PFSK-1 (cell line): ENCODE results near the gene NUP210L.

Experiments used
- FOXP2 ChIP-seq: optimal IDR thresholded peaks from 2 replicates; pipeline ENCODE3; 2011; ENCODE audit warnings: borderline replicate concordance, control low read depth, inconsistent platforms; ENCODE audit not compliant: insufficient read depth; ENCODE audit errors: extremely low read length, extremely low read depth
- POLR2AphosphoS5 ChIP-seq: IDR thresholded peaks from 2 replicates; pipeline ENCODE4 v1.6.1; 2012; ENCODE audit warnings: low read depth, mild to moderate bottlenecking, control low read depth, low read length, moderate library complexity
- REST ChIP-seq, 2 experiments: IDR thresholded peaks; 2 replicates each; pipeline versions ENCODE4 v1.6.1 to v1.8.0; 2011 to 2012; ENCODE audit warnings: low read depth in 2 of 2, low read length in 2 of 2, control low read depth in 1 of 2, inconsistent platforms in 1 of 2, mild to moderate bottlenecking in 1 of 2, moderate library complexity in 1 of 2; ENCODE audit not compliant: insufficient read depth in 1 of 2
- SIN3A ChIP-seq: IDR thresholded peaks from 2 replicates; pipeline ENCODE4 v1.6.1; 2012; ENCODE audit warnings: mild to moderate bottlenecking, low read length, moderate library complexity, borderline replicate concordance; ENCODE audit not compliant: insufficient read depth
- TAF1 ChIP-seq: IDR thresholded peaks from 2 replicates; pipeline ENCODE4 v1.6.1; 2012; ENCODE audit warnings: low read length, control low read depth, borderline replicate concordance; ENCODE audit not compliant: insufficient read depth

Gene NUP210L

GRCh38 chr1:154141240-154141639, 13.6 kb downstream of the NUP210L start:
- TF ChIP-seq POLR2AphosphoS5 (no peak), REST (IDR thresholded peaks at IDR 0.05; ENCODE audit: insufficient read depth in 1 of 2, low read depth in 2 of 2, low read length in 2 of 2) (no peak), TAF1 (no peak), FOXP2 (no peak), SIN3A (no peak)

- TF ChIP-seq SIN3A (no peak), TAF1 (no peak), REST (IDR thresholded peaks at IDR 0.05; ENCODE audit: insufficient read depth in 1 of 2, low read depth in 2 of 2, low read length in 2 of 2) (no peak), FOXP2 (no peak), POLR2AphosphoS5 (no peak)
These were observed 17.0 kb downstream of the NUP210L start for GRCh38 chr1:154137888-154138287.

DNA sequence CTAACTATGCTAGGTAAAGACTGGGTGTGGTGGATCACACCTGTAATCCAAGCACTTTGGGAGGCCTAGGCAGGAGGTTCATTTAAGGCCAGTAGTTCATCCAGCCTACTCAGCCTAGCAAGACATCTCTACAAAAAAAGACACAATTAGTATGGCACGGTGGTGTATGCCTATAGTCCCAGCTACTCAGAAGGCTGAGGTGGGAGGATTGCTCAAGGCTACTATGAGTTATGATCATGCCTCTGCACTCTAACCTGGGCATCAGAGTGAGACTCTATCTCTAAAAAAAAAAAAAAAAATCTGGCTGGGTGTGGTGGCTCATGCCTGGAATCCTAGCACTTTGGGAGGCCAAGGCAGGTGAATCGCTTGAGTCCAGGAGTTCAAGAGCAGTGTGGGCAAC, 21.6 kb downstream of the NUP210L start:
- TF ChIP-seq SIN3A = no peak
- TF ChIP-seq FOXP2 = no peak
- no peak for TF ChIP-seq POLR2AphosphoS5
- TF ChIP-seq TAF1 = no peak
- no peak for TF ChIP-seq REST (IDR thresholded peaks at IDR 0.05; ENCODE audit: insufficient read depth in 1 of 2, low read depth in 2 of 2, low read length in 2 of 2)

DNA sequence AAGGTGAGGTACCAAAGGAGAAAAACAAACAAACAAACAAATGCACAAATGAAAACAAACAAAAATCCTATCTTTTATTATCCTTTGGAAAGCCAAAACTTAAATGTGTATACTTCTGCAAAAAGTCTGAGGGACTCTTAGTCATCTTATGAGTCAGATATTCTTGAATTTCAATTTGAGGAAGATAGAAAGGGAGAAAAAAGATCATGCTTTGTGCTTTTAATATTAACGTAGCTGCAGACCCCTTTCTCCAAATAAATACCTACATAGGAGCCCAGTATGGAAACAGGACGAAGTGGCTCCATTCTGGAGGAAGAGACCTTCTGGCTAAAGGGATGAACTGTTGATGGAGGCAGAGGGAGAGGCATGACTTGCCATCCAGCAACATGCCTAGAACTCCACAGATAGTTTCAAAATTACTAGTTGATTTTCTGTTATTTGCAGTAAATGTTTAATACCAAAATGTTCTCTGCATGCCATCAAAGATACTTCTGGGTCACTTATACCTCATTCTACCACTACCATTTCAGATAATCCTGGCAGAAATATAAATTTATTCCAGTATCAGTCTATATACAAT, 25.4 kb downstream of the NUP210L start:
- TF ChIP-seq FOXP2 = no peak
- no peak for TF ChIP-seq POLR2AphosphoS5
- no peak for TF ChIP-seq SIN3A
- no peak for TF ChIP-seq TAF1
- TF ChIP-seq REST (IDR thresholded peaks at IDR 0.05; ENCODE audit: insufficient read depth in 1 of 2, low read depth in 2 of 2, low read length in 2 of 2) = no peak

DNA sequence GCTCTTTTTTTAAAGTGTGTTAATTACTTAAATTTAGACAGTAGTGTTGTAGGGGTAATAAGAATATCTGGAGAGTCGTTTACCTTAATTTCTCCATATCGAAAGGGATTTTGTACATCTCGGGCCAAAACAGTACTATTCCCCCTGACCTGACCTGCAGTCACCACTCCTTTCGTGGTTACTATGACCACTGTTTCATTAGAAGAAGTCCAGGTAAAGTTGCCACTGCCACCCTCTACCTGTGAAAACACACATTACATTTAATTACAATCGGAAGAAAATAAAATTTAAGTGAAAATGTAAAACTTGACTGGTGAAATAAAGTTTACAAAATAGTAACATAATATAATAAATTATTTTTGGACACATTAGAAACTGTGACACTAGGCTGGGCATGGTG, 37.2 kb downstream of the NUP210L start:
- TF ChIP-seq REST (IDR thresholded peaks at IDR 0.05; ENCODE audit: insufficient read depth in 1 of 2, low read depth in 2 of 2, low read length in 2 of 2) = no peak
- no peak for TF ChIP-seq POLR2AphosphoS5
- TF ChIP-seq SIN3A = no peak
- TF ChIP-seq TAF1 = no peak
